ENCODE results near the gene FBLIM1. TPM values are rescaled to one million over a fixed set of nuclear protein-coding genes. Genes with fewer than 3 reads are reported as not detected.

FBLIM1 gene
- total RNA-seq, 1 experiment from 2014 or later, result 64.7 TPM

DNA sequence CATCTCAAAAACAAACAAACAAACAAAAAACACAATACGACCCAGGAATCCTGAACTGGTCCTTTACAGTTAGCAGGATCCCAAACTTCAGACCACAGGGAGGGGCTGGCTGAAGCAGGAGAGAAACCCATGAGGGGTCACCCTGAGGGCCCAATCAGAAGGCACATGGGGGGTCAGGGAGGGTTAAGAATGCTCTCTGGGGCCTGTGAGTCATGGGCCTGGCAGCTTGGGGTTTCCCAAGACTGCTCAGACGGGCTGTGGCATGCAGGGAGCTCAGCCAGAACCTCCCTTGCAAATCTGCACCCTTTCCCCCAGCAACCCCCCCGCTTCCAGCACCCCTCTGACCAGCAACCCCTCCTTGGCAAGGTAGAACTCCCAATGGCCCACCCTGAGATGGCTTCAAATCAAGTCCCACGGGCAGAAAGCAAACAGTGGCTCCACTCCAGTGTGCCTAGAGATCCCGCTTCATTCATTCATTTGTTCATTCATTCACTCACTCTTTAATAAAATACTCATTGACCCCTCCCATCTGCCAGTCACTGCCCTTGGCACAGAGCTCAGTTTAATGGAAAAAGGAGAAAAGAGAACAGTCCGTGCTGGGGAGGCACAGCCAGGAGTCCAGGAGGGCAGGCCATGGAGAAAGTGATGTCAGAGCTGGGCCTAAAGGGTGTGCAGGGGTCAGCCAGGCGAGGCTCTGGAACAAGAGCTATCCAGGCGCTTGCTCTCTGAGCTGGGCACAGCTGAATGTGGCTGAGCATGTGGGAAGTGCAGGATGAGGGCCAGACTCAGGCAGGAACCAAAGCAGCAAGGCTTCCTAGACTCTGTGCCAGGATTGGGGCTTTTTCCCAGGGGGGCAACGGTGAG is 40.6 kb downstream of the FBLIM1 start:
- Histone ChIP-seq H4K5ac (ENCODE audit: insufficient read length, low read depth, low read length) (no peak overlapping the region), H3K14ac (ENCODE audit: insufficient read depth, low read length) (no peak overlapping the region), H3K23me2 (ENCODE audit: insufficient read length, low read depth, low read length, poor library complexity, severe bottlenecking) (no peaks in the 10 kb centered on the region), H4K8ac (replicated peaks; ENCODE audit: insufficient read length, low read depth, low read length) (no peak overlapping the region), H2BK12ac (ENCODE audit: insufficient read length, low read depth, low read length) (no peak overlapping the region), H2BK120ac (ENCODE audit: low read depth, low read length, poor library complexity, severe bottlenecking) (no peak overlapping the region), H3K9ac (ENCODE audit: extremely low read depth, insufficient read length, low read length) (no peak overlapping the region), H3K79me2 (ENCODE audit: insufficient read depth, low read length) (no peaks in the 10 kb centered on the region), H3K9me3 (ENCODE audit: control insufficient read depth, low read depth, low read length) (no peaks in the 10 kb centered on the region), H3K4ac (ENCODE audit: low read depth, low read length) (no peak overlapping the region), H3K4me1 (ENCODE audit: insufficient read depth, low read length) (peaks cover 5% of the 10 kb centered on the region; the same call in 1 of the 2 replicates), H3K18ac (ENCODE audit: insufficient read length, low read depth, low read length) (no peak overlapping the region), H3K4me2 (ENCODE audit: insufficient read depth, insufficient read length, low read length) (no peak overlapping the region), H3T11ph (ENCODE audit: low read length) (no peak overlapping the region), H2BK20ac (ENCODE audit: low read depth, low read length, poor library complexity, severe bottlenecking) (no peak overlapping the region), H3K56ac (ENCODE audit: insufficient read length, low read depth, low read length) (no peak overlapping the region), H3K79me1 (ENCODE audit: insufficient read depth, low read depth, low read length, poor library complexity, severe bottlenecking) (no peaks in the 10 kb centered on the region), H4K91ac (ENCODE audit: insufficient read length, low read depth, low read length) (no peak overlapping the region), H4K20me1 (ENCODE audit: control insufficient read depth, insufficient read depth, insufficient read length) (no peaks in the 10 kb centered on the region), H3K27ac (ENCODE audit: insufficient read length, low read depth, low read length) (no peak overlapping the region), H3K23ac (ENCODE audit: insufficient read length, low read depth, low read length) (no peak overlapping the region), H2BK15ac (ENCODE audit: low read depth, low read length) (no peak overlapping the region), H2AK5ac (ENCODE audit: insufficient read length, low read length) (no peak overlapping the region), H2AFZ (ENCODE audit: low read length) (no peak overlapping the region), H3K27me3 (ENCODE audit: insufficient read depth, low read length) (no peaks in the 10 kb centered on the region), H2BK5ac (ENCODE audit: insufficient read length, low read length) (no peak overlapping the region)
- H3K4me1 Mint-ChIP-seq, result peaks cover 21 to 24% of the 10 kb centered on the region in 2 experiments
- TF ChIP-seq, protein P1, sequence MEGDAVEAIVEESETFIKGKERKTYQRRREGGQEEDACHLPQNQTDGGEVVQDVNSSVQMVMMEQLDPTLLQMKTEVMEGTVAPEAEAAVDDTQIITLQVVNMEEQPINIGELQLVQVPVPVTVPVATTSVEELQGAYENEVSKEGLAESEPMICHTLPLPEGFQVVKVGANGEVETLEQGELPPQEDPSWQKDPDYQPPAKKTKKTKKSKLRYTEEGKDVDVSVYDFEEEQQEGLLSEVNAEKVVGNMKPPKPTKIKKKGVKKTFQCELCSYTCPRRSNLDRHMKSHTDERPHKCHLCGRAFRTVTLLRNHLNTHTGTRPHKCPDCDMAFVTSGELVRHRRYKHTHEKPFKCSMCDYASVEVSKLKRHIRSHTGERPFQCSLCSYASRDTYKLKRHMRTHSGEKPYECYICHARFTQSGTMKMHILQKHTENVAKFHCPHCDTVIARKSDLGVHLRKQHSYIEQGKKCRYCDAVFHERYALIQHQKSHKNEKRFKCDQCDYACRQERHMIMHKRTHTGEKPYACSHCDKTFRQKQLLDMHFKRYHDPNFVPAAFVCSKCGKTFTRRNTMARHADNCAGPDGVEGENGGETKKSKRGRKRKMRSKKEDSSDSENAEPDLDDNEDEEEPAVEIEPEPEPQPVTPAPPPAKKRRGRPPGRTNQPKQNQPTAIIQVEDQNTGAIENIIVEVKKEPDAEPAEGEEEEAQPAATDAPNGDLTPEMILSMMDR (conservative IDR thresholded peaks at IDR 0.05), result no peak
- no peak overlapping the region for H3K4me3 Mint-ChIP-seq
- H3K9me3 Mint-ChIP-seq, result no peaks in the 10 kb centered on the region
- H3K27me3 Mint-ChIP-seq (ENCODE audit: low read depth), result peaks cover 2% of the 10 kb centered on the region; the same call in 1 of the 2 replicates
- peak; percentile 66 for DNase-seq
- H3K36me3 Mint-ChIP-seq (ENCODE audit: insufficient read depth in 1 of 3, low read depth in 3 of 3), result no peaks in the 10 kb centered on the region
- no CpG with 5 or more reads among the region's 9 CpGs for WGBS (ENCODE audit: extremely low coverage, insufficient read length, low lambda C conversion rate)
- peak overlapping the region; percentile 26 to 45 (median 38); a peak in 2 of 7 replicates for H3K27ac Mint-ChIP-seq
